GM12865 (cell line): ENCODE measurements around the gene NOL6.
A peak's percentile ranks its signal among the peaks of the same experiment; 100 is the strongest.

ENCODE experiments used
- DNase-seq: peaks from one replicate; pipeline ENCODE4 v3.0.0; 2010; ENCODE audit warnings: low read depth
- H3K4me3 ChIP-seq: 2 replicates; pipeline ENCODE4 v1.5.1; 2011; ENCODE audit warnings: mild to moderate bottlenecking, low read depth, low read length, control low read depth
- CTCF ChIP-seq: IDR thresholded peaks from 2 replicates; pipeline ENCODE4 v1.5.1; 2011; ENCODE audit warnings: low read length, control low read depth, low read depth, inconsistent platforms; ENCODE audit not compliant: insufficient read depth; ENCODE audit errors: missing control alignments

Gene NOL6

DNA sequence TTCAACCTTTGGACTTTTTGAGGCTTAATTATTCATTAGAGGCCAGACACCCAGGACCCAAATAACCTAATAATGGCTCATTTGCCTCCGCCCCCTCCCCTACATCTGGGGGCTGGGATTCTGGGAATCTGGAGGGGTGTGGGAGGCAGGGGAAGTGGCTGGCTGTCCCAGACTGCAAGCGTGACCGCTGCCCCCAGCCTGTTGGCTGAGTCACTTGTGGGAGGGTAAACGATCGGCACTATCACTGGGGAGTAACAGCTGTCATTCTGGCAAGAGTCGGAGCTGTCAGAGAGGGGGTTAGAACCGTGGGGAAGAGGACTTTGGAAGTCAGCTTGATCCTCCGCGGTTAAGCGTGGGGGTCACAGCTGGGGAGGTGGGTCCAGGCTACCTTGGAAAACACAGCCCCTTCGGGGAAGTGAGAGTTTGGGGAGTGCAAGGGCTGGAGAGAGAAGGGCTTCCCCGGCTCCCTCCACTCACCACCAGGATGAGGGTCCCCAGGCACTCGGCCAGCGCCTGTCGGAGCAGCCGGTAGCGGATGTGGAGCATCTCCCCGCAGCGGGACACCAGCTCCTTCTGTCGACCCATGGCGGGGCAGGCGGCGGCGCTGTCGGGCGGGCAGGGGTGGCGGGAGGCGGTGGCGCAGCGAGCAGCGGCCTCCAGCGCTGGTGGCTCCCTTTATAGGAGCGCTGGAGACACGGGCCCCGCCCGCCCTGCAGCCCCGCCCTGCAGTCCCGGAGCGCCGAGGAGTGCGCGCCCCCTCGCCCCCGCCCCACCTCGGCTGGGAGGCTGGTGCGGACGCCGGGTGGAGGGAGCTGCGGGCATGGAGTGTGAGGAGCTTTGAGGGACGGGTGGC lies 26.6 kb downstream of the NOL6 start, which contains the start of gene AQP3:
Gene AQP3 (minus strand): TSS at position 648 of the 853 bp plus-strand sequence. CDS start 63 bp downstream, at position 585.
- peak; percentile 11 for TF ChIP-seq CTCF
- H3K4me3 ChIP-seq: peak within 1 kb of the TSS; percentile 12
- peak; percentile 50 for DNase-seq

GRCh38 chr9:33446240-33446945 lies 27.3 kb downstream of the NOL6 start:
- no peak for TF ChIP-seq CTCF
- H3K4me3 ChIP-seq: no peak overlapping the region

GRCh38 chr9:33445389-33446239 lies 28.1 kb downstream of the NOL6 start:
- DNase-seq: no peak
- TF ChIP-seq CTCF: no peak
- H3K4me3 ChIP-seq: no peak overlapping the region

More at GRCh38 chr9:33446240-33446945, 27.3 kb downstream of the NOL6 start:
- peak; percentile 93 for DNase-seq

GRCh38 chr9:33443464-33444154 lies 30.1 kb downstream of the NOL6 start:
- no peak overlapping the region for H3K4me3 ChIP-seq
- TF ChIP-seq CTCF: no peak
- DNase-seq: no peak

- H3K4me3 ChIP-seq: no peak overlapping the region
- DNase-seq: no peak
- no peak for TF ChIP-seq CTCF
Measured at GRCh38 chr9:33443047-33443446, 30.7 kb downstream of the NOL6 start.

GRCh38 chr9:33442125-33442524 lies 31.6 kb downstream of the NOL6 start:
- no peak overlapping the region for H3K4me3 ChIP-seq
- no peak for DNase-seq
- TF ChIP-seq CTCF: no peak
